ENCODE results near the gene ZER1.

GRCh38 chr9:128762671-128763449 is 8.9 kb downstream of the ZER1 start:
- TF ChIP-seq CTCF (IDR thresholded peaks at IDR 0.05) (no peak), ZFX (IDR thresholded peaks at IDR 0.05; ENCODE audit: borderline replicate concordance) (no peak)
